GM18507 (cell line): ENCODE measurements around the gene ATF6.

Experiments used
- DNase-seq: peaks from one replicate; pipeline ENCODE4 v3.0.0; 2011; ENCODE audit warnings: low read depth; ENCODE audit not compliant: insufficient read length; ENCODE audit errors: extremely low spot score
- FAIRE-seq: peaks from 2 replicates; lab custom pipeline; 2011; peaks lifted over from hg19 to GRCh38; lab: Jason Lieb, UNC

ATF6 gene

GRCh38 chr1:161981735-161982506, 215.8 kb downstream of the ATF6 start:
- no peak for DNase-seq
- FAIRE-seq: no peak

GRCh38 chr1:161982507-161982895, 216.4 kb downstream of the ATF6 start:
- DNase-seq: no peak
- no peak for FAIRE-seq

- FAIRE-seq (no peak), DNase-seq (no peak)
Observed at GRCh38 chr1:161982917-161983316, 216.8 kb downstream of the ATF6 start.

GRCh38 chr1:161983725-161984124, 217.6 kb downstream of the ATF6 start:
- DNase-seq (no peak), FAIRE-seq (no peak)

- no peak for FAIRE-seq
Observed at GRCh38 chr1:161985301-161985822, 219.2 kb downstream of the ATF6 start.

GRCh38 chr1:161986328-161986727, 220.2 kb downstream of the ATF6 start:
- FAIRE-seq: no peak
- DNase-seq: no peak

More at GRCh38 chr1:161985301-161985822, 219.2 kb downstream of the ATF6 start:
- DNase-seq: no peak

- no peak for FAIRE-seq
- no peak for DNase-seq
Observed at GRCh38 chr1:161987303-161987702, 221.2 kb downstream of the ATF6 start.

- no peak for FAIRE-seq
- no peak for DNase-seq
Observed at GRCh38 chr1:161987872-161988271, 221.8 kb downstream of the ATF6 start.

GRCh38 chr1:161988413-161988812, 222.3 kb downstream of the ATF6 start:
- no peak for FAIRE-seq
- DNase-seq: no peak

GRCh38 chr1:161989108-161989507, 223.0 kb downstream of the ATF6 start:
- no peak for FAIRE-seq
- no peak for DNase-seq

GRCh38 chr1:161989786-161990185, 223.7 kb downstream of the ATF6 start:
- no peak for DNase-seq
- no peak for FAIRE-seq

- FAIRE-seq (no peak), DNase-seq (no peak)
Observed at GRCh38 chr1:161993576-161993975, 227.5 kb downstream of the ATF6 start.

- FAIRE-seq: no peak
- no peak for DNase-seq
Observed at GRCh38 chr1:161994175-161994668, 228.1 kb downstream of the ATF6 start.

- FAIRE-seq (no peak), DNase-seq (no peak)
Observed at GRCh38 chr1:161997152-161997551, 231.0 kb downstream of the ATF6 start.

- FAIRE-seq (no peak), DNase-seq (no peak)
Observed at GRCh38 chr1:161998811-161999210, 232.7 kb downstream of the ATF6 start.

GRCh38 chr1:161999301-162000052, 233.4 kb downstream of the ATF6 start:
- no peak for DNase-seq
- FAIRE-seq: no peak

- DNase-seq (no peak), FAIRE-seq (no peak)
Observed at GRCh38 chr1:162000053-162000420, 233.9 kb downstream of the ATF6 start.

GRCh38 chr1:162003061-162003829, 237.1 kb downstream of the ATF6 start:
- FAIRE-seq: no peak

GRCh38 chr1:162003830-162004215, 237.7 kb downstream of the ATF6 start:
- FAIRE-seq (no peak), DNase-seq (no peak)

More at GRCh38 chr1:162003061-162003829, 237.1 kb downstream of the ATF6 start:
- DNase-seq: no peak

GRCh38 chr1:162004441-162004950, 238.4 kb downstream of the ATF6 start:
- DNase-seq (no peak), FAIRE-seq (no peak)
